Thyroid gland (tissue), 4 donors: ENCODE measurements around the gene USP3.

Source experiments
- CTCF ChIP-seq, 6 experiments: fragments of 200-600 bp in 3 of 6; fragments of 450-650 bp in 3 of 6; sonication (generic) in 3 of 6; IDR thresholded peaks; one replicate each; pipeline ENCODE4 v1.5.1; 2016 to 2019; ENCODE audit warnings: antibody characterized with exemption in 6 of 6, mild to moderate bottlenecking in 2 of 6, inconsistent platforms in 1 of 6, moderate library complexity in 1 of 6
- POLR2A ChIP-seq, 2 donors: fragments of 450-650 bp; IDR thresholded peaks; one replicate each; pipeline ENCODE4 v1.6.1; 2017; ENCODE audit warnings: antibody characterized with exemption in 2 of 2, mild to moderate bottlenecking in 2 of 2, moderate library complexity in 1 of 2

DNA sequence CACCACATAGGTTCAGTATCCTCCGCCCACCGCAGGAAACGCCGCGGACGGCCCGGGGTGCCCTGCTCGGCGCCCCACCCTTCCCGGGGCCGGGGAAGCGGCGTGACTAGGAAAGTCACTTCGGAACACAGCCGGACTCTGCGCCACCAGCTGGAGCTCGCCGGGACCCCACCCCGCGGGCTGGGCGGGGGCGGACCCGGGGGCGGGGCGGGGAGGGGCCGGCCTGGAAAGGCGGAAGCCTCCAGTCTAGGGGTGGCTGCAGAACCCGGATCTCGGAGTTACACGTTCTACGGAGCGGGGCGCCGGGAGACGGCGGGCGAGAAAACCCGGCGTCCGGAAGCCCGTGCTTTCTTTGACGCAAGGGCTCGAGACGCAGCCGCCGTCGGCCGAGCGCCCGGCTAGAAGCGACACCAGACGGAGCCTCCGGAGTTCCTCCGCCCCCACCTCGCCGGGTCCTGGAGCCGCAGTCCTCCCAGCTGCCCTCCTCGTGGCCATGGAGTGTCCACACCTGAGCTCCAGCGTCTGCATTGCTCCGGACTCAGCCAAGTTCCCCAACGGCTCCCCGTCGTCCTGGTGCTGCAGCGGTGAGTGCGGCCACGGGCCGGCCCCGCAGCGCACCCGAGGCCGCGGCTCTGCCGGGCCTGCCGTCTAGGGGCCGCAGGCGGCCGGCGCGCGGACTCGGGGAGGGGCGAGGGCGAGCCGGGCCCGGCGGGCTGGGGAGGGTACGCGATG, at the start of gene USP3:
- peak in 3 of 6 experiments; percentile 24 to 58 (median 45) for TF ChIP-seq CTCF (IDR thresholded peaks at IDR 0.05)
- TF ChIP-seq POLR2A (IDR thresholded peaks at IDR 0.05): peak in 1 of 2 donors; percentile 89
